HEK293 (cell line): ENCODE data around the gene PARP6.

ENCODE experiments used
- GLI2 ChIP-seq: fragments of 450-650 bp; formaldehyde crosslinking; IDR thresholded peaks from 2 replicates; pipeline ENCODE4; 2017; ENCODE audit warnings: missing biosample characterization, missing genetic modification characterization, low read depth, borderline replicate concordance
- KLF10 ChIP-seq: fragments of 450-650 bp; IDR thresholded peaks from 2 replicates; pipeline ENCODE4 v1.5.1; 2018; ENCODE audit warnings: missing biosample characterization, mild to moderate bottlenecking, missing genetic modification characterization
- OSR2 ChIP-seq: fragments of 450-650 bp; formaldehyde crosslinking; IDR thresholded peaks from 2 replicates; pipeline ENCODE4 v1.5.1; 2016; ENCODE audit warnings: missing biosample characterization, missing genetic modification characterization
- YY2 ChIP-seq: fragments of 450-650 bp; formaldehyde crosslinking; IDR thresholded peaks from 2 replicates; pipeline ENCODE4 v1.5.1; 2016; ENCODE audit warnings: missing biosample characterization, missing genetic modification characterization
- ZBTB17 ChIP-seq: fragments of 450-650 bp; formaldehyde crosslinking; IDR thresholded peaks from 2 replicates; pipeline ENCODE4 v1.5.1; 2016; ENCODE audit warnings: missing biosample characterization, missing genetic modification characterization
- ZBTB44 ChIP-seq: fragments of 450-650 bp; IDR thresholded peaks from 2 replicates; pipeline ENCODE4 v1.5.1; 2018; ENCODE audit warnings: missing biosample characterization, mild to moderate bottlenecking, missing genetic modification characterization
- ZEB2 ChIP-seq: fragments of 450-650 bp; formaldehyde crosslinking; IDR thresholded peaks from 2 replicates; pipeline ENCODE4 v1.5.1; 2016; ENCODE audit warnings: missing biosample characterization, missing genetic modification characterization
- ZNF10 ChIP-seq: fragments of 450-650 bp; formaldehyde crosslinking; IDR thresholded peaks from 2 replicates; pipeline ENCODE4 v1.5.1; 2017; ENCODE audit warnings: missing biosample characterization, missing genetic modification characterization
- ZNF138 ChIP-seq: fragments of 450-650 bp; formaldehyde crosslinking; IDR thresholded peaks from 2 replicates; pipeline ENCODE4 v1.5.1; 2016; ENCODE audit warnings: missing biosample characterization, missing genetic modification characterization, borderline replicate concordance
- ZNF140 ChIP-seq: fragments of 450-650 bp; formaldehyde crosslinking; IDR thresholded peaks from 2 replicates; pipeline ENCODE4 v1.5.1; 2016; ENCODE audit warnings: missing biosample characterization, missing genetic modification characterization
- ZNF148 ChIP-seq: fragments of 450-650 bp; formaldehyde crosslinking; IDR thresholded peaks from 2 replicates; pipeline ENCODE4 v1.5.0; 2017; ENCODE audit warnings: missing biosample characterization, missing genetic modification characterization, borderline replicate concordance
- ZNF184 ChIP-seq: fragments of 450-650 bp; IDR thresholded peaks from 2 replicates; pipeline ENCODE4 v1.5.1; 2018; ENCODE audit warnings: missing biosample characterization, mild to moderate bottlenecking, missing genetic modification characterization
- ZNF214 ChIP-seq: fragments of 450-650 bp; formaldehyde crosslinking; IDR thresholded peaks from 2 replicates; pipeline ENCODE4 v1.5.1; 2017; ENCODE audit warnings: missing biosample characterization, mild to moderate bottlenecking, missing genetic modification characterization, borderline replicate concordance
- ZNF324 ChIP-seq: fragments of 450-650 bp; formaldehyde crosslinking; IDR thresholded peaks from 2 replicates; pipeline ENCODE4 v1.5.1; 2016; ENCODE audit warnings: missing biosample characterization, missing genetic modification characterization
- ZNF423 ChIP-seq: fragments of 450-650 bp; formaldehyde crosslinking; IDR thresholded peaks from 2 replicates; pipeline ENCODE4 v1.5.1; 2016; ENCODE audit warnings: missing biosample characterization, missing genetic modification characterization
- ZNF426 ChIP-seq: fragments of 450-650 bp; formaldehyde crosslinking; IDR thresholded peaks from 2 replicates; pipeline ENCODE4 v1.5.1; 2017; ENCODE audit warnings: missing biosample characterization, missing genetic modification characterization, mild to moderate bottlenecking, inconsistent platforms, moderate library complexity
- ZNF585B ChIP-seq: fragments of 450-650 bp; formaldehyde crosslinking; IDR thresholded peaks from 2 replicates; pipeline ENCODE4 v1.5.1; 2016; ENCODE audit warnings: missing biosample characterization, missing genetic modification characterization
- ZNF670 ChIP-seq: fragments of 450-650 bp; formaldehyde crosslinking; IDR thresholded peaks from 2 replicates; pipeline ENCODE4 v1.5.1; 2016; ENCODE audit warnings: missing biosample characterization, missing genetic modification characterization, low read depth
- ZSCAN16 ChIP-seq: fragments of 450-650 bp; formaldehyde crosslinking; IDR thresholded peaks from 2 replicates; pipeline ENCODE4 v1.5.1; 2016; ENCODE audit warnings: missing biosample characterization, missing genetic modification characterization
- TF ChIP-seq, protein P1 (sequence below): fragments of 450-650 bp; formaldehyde crosslinking; IDR thresholded peaks from 2 replicates; pipeline ENCODE4 v1.5.1; 2016; ENCODE audit warnings: missing biosample characterization, missing genetic modification characterization
- TF ChIP-seq, protein P2 (sequence below): fragments of 450-650 bp; formaldehyde crosslinking; IDR thresholded peaks from 2 replicates; pipeline ENCODE4 v1.5.1; 2016; ENCODE audit warnings: missing biosample characterization, missing genetic modification characterization
- TF ChIP-seq, protein P3 (sequence below): fragments of 450-650 bp; formaldehyde crosslinking; IDR thresholded peaks from 2 replicates; pipeline ENCODE4 v1.5.1; 2016; ENCODE audit warnings: missing biosample characterization, missing genetic modification characterization, borderline replicate concordance
- TF ChIP-seq, protein P4 (sequence below): fragments of 450-650 bp; formaldehyde crosslinking; IDR thresholded peaks from 2 replicates; pipeline ENCODE4 v1.5.1; 2016; ENCODE audit warnings: missing biosample characterization, missing genetic modification characterization
- TF ChIP-seq, protein P5 (sequence below): fragments of 450-650 bp; formaldehyde crosslinking; IDR thresholded peaks from 2 replicates; pipeline ENCODE4 v1.5.1; 2017; ENCODE audit warnings: missing biosample characterization, missing genetic modification characterization

PARP6 gene

DNA sequence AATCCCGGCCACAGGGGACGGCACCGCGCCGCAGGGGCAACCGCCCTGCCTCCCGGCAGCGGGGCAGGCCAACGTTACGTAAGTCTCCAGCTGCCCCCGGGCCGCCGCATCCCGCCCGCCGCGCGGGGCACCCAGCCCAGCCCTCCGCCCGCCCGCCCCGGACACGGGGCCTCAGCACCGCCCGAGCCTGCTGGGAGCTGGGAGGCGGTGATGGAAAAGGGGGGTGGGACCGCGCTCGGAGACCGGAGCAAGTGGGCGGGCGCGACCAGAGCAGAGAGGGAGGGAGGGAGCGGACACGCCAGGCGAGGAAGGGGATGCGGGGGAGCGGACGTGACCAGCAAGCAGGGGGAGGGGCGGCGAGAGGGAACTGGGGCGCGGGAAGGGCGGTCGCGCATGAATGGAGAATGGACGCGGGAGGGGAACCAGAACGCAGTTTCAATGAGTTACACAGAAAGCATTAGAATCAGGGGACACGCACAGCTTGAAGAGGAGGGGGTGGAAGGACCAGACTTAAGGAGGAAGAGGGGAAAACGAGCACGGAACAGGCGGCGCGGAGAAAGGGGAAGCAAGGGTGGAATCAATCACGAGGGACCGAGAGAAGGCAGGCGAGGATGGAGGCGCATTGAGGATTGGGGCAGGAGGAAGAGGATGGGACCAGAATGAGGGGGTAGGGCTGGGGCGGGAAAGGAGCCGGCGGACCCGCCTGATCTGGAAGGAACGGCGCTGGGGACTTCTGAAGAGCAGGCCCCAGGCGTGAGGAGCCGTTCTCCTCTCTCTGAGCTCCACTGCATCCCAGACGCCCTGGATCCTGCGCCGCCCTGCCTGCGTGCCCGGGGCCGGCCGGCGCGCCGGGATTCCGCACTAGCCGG is 41.9 kb downstream of the PARP6 start (continued):
- TF ChIP-seq, protein P1, sequence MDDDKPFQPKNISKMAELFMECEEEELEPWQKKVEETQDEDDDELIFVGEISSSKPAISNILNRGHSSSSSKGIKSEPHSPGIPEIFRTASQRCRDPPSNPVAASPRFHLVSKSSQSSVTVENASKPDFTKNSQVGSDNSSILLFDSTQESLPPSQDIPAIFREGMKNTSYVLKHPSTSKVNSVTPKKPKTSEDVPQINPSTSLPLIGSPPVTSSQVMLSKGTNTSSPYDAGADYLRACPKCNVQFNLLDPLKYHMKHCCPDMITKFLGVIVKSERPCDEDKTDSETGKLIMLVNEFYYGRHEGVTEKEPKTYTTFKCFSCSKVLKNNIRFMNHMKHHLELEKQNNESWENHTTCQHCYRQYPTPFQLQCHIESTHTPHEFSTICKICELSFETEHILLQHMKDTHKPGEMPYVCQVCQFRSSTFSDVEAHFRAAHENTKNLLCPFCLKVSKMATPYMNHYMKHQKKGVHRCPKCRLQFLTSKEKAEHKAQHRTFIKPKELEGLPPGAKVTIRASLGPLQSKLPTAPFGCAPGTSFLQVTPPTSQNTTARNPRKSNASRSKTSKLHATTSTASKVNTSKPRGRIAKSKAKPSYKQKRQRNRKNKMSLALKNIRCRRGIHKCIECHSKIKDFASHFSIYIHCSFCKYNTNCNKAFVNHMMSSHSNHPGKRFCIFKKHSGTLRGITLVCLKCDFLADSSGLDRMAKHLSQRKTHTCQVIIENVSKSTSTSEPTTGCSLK (tag by site-specific recombination): no peak
- TF ChIP-seq, protein P2, sequence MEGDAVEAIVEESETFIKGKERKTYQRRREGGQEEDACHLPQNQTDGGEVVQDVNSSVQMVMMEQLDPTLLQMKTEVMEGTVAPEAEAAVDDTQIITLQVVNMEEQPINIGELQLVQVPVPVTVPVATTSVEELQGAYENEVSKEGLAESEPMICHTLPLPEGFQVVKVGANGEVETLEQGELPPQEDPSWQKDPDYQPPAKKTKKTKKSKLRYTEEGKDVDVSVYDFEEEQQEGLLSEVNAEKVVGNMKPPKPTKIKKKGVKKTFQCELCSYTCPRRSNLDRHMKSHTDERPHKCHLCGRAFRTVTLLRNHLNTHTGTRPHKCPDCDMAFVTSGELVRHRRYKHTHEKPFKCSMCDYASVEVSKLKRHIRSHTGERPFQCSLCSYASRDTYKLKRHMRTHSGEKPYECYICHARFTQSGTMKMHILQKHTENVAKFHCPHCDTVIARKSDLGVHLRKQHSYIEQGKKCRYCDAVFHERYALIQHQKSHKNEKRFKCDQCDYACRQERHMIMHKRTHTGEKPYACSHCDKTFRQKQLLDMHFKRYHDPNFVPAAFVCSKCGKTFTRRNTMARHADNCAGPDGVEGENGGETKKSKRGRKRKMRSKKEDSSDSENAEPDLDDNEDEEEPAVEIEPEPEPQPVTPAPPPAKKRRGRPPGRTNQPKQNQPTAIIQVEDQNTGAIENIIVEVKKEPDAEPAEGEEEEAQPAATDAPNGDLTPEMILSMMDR (tag by site-specific recombination): peak; percentile 17
- TF ChIP-seq ZBTB44 (tag by site-specific recombination): no peak; the same call in 1 of the 2 replicates
- TF ChIP-seq ZNF184 (tag by site-specific recombination): peak; percentile 85
- TF ChIP-seq OSR2: peak; percentile 2; the same call in 1 of the 2 replicates
- no peak for TF ChIP-seq ZNF426 (tag by site-specific recombination)
- TF ChIP-seq ZBTB17: peak; percentile 97
- no peak; the same call in none of the 2 replicates for TF ChIP-seq ZNF423 (tag by site-specific recombination)
- peak; percentile 79 for TF ChIP-seq YY2
- TF ChIP-seq, protein P3, sequence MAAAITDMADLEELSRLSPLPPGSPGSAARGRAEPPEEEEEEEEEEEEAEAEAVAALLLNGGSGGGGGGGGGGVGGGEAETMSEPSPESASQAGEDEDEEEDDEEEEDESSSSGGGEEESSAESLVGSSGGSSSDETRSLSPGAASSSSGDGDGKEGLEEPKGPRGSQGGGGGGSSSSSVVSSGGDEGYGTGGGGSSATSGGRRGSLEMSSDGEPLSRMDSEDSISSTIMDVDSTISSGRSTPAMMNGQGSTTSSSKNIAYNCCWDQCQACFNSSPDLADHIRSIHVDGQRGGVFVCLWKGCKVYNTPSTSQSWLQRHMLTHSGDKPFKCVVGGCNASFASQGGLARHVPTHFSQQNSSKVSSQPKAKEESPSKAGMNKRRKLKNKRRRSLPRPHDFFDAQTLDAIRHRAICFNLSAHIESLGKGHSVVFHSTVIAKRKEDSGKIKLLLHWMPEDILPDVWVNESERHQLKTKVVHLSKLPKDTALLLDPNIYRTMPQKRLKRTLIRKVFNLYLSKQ: peak; percentile 50
- TF ChIP-seq ZNF138 (tag by site-specific recombination): no peak
- TF ChIP-seq ZNF148 (tag by site-specific recombination): peak; percentile 70; the same call in 1 of the 2 replicates
- no peak for TF ChIP-seq ZNF140
- TF ChIP-seq ZNF670 (tag by site-specific recombination): no peak
- TF ChIP-seq, protein P4, sequence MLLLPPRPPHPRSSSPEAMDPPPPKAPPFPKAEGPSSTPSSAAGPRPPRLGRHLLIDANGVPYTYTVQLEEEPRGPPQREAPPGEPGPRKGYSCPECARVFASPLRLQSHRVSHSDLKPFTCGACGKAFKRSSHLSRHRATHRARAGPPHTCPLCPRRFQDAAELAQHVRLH (tag by site-specific recombination): peak; percentile 82
- TF ChIP-seq GLI2 (tag by site-specific recombination): no peak
- TF ChIP-seq, protein P5, sequence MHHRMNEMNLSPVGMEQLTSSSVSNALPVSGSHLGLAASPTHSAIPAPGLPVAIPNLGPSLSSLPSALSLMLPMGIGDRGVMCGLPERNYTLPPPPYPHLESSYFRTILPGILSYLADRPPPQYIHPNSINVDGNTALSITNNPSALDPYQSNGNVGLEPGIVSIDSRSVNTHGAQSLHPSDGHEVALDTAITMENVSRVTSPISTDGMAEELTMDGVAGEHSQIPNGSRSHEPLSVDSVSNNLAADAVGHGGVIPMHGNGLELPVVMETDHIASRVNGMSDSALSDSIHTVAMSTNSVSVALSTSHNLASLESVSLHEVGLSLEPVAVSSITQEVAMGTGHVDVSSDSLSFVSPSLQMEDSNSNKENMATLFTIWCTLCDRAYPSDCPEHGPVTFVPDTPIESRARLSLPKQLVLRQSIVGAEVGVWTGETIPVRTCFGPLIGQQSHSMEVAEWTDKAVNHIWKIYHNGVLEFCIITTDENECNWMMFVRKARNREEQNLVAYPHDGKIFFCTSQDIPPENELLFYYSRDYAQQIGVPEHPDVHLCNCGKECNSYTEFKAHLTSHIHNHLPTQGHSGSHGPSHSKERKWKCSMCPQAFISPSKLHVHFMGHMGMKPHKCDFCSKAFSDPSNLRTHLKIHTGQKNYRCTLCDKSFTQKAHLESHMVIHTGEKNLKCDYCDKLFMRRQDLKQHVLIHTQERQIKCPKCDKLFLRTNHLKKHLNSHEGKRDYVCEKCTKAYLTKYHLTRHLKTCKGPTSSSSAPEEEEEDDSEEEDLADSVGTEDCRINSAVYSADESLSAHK (tag by site-specific recombination): peak; percentile 79
- peak; percentile 19 for TF ChIP-seq ZNF10 (tag by site-specific recombination)
- TF ChIP-seq ZSCAN16 (tag by site-specific recombination): peak; percentile 72; the same call in 1 of the 2 replicates
- peak; percentile 87 for TF ChIP-seq KLF10 (tag by site-specific recombination)
- TF ChIP-seq ZNF324 (tag by site-specific recombination): peak; percentile 96
- TF ChIP-seq ZNF585B (tag by site-specific recombination): peak; percentile 21
- peak; percentile 97 for TF ChIP-seq ZEB2 (tag by site-specific recombination)
- no peak for TF ChIP-seq ZNF214
